KMS-11 (cell line): ENCODE data around the gene BTK.

Source experiments
- H2AFZ ChIP-seq: fragments of 200-600 bp; sonication (generic); 2 replicates; pipeline ENCODE4 v1.6.1; 2016; ENCODE audit warnings: antibody characterized with exemption, mixed run types, low read depth
- H3K27ac ChIP-seq: fragments of 200-600 bp; sonication (generic); 2 replicates; pipeline ENCODE4 v1.6.1; 2016; ENCODE audit warnings: mild to moderate bottlenecking, mixed run types
- H3K27me3 ChIP-seq: fragments of 200-600 bp; sonication (generic); 2 replicates; pipeline ENCODE4 v1.6.1; 2017; ENCODE audit warnings: mild to moderate bottlenecking, low read depth, mixed run types, moderate library complexity; ENCODE audit not compliant: insufficient read depth
- H3K36me3 ChIP-seq: fragments of 200-600 bp; sonication (generic); 2 replicates; pipeline ENCODE4 v1.6.1; 2017; ENCODE audit warnings: mild to moderate bottlenecking, mixed run types; ENCODE audit not compliant: insufficient read depth
- H3K4me1 ChIP-seq: fragments of 200-600 bp; sonication (generic); 2 replicates; pipeline ENCODE4 v1.6.1; 2016; ENCODE audit warnings: mild to moderate bottlenecking, low read depth, mixed run types; ENCODE audit not compliant: poor library complexity, severe bottlenecking
- H3K4me2 ChIP-seq: fragments of 200-600 bp; sonication (generic); 2 replicates; pipeline ENCODE4 v1.7.0; 2016; ENCODE audit warnings: mild to moderate bottlenecking, mixed run types
- H3K4me3 ChIP-seq: fragments of 200-600 bp; sonication (generic); IDR thresholded peaks from 2 replicates; pipeline ENCODE4 v1.6.1; 2017; ENCODE audit warnings: low read depth, low read length, mixed read lengths; ENCODE audit not compliant: insufficient read depth
- H3K79me2 ChIP-seq: fragments of 200-600 bp; sonication (generic); 2 replicates; pipeline ENCODE4 v1.6.1; 2016; ENCODE audit warnings: low read depth, mixed run types; ENCODE audit not compliant: insufficient read depth
- H3K9ac ChIP-seq: fragments of 200-600 bp; sonication (generic); 2 replicates; pipeline ENCODE4 v1.6.1; 2016; ENCODE audit warnings: mild to moderate bottlenecking, mixed run types
- H4K20me1 ChIP-seq: fragments of 200-600 bp; sonication (generic); 2 replicates; pipeline ENCODE4 v1.6.1; 2016; ENCODE audit warnings: mild to moderate bottlenecking, mixed run types; ENCODE audit not compliant: insufficient read depth
- TF ChIP-seq, protein P1 (sequence below): fragments of 200-600 bp; sonication (generic); conservative IDR thresholded peaks from 2 replicates; pipeline ENCODE4 v1.6.1; 2017; ENCODE audit warnings: low read depth, mild to moderate bottlenecking, antibody characterized with exemption, low read length, moderate library complexity, mixed read lengths

Gene BTK

DNA sequence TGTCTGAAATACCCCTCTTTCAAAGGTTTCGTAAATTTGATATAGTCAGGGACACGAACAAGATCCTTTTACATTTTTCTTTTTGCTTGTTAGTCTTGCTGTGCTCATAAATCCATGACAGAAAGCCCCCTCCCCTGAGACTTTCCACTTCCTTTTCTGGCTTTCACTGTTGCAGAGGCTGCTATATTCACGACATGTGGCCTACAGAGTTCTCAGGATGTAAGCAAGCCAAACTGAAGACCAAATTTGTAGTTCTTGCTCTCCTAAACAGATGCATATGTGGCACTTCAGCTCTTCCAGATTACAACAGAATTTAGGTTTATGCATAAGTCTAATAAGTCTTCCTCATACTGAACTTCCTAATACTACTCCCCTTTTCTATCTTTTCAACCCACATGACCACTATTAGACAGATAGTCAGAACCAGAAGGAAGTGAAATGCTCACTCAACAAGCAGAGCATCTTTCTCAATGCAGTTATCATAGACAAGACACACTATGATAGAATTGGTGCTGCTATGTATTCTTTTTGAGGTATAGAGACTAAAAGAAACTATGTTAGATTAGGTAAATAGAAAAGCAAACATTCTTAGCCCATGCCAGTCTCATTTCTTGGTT lies 15.0 kb downstream of the BTK start:
- no peaks in the 10 kb centered on the region for H3K4me1 ChIP-seq
- H3K27me3 ChIP-seq: no peaks in the 10 kb centered on the region
- TF ChIP-seq, protein P1, sequence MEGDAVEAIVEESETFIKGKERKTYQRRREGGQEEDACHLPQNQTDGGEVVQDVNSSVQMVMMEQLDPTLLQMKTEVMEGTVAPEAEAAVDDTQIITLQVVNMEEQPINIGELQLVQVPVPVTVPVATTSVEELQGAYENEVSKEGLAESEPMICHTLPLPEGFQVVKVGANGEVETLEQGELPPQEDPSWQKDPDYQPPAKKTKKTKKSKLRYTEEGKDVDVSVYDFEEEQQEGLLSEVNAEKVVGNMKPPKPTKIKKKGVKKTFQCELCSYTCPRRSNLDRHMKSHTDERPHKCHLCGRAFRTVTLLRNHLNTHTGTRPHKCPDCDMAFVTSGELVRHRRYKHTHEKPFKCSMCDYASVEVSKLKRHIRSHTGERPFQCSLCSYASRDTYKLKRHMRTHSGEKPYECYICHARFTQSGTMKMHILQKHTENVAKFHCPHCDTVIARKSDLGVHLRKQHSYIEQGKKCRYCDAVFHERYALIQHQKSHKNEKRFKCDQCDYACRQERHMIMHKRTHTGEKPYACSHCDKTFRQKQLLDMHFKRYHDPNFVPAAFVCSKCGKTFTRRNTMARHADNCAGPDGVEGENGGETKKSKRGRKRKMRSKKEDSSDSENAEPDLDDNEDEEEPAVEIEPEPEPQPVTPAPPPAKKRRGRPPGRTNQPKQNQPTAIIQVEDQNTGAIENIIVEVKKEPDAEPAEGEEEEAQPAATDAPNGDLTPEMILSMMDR: no peak
- no peaks in the 10 kb centered on the region for H4K20me1 ChIP-seq
- no peak overlapping the region for H3K4me2 ChIP-seq
- H3K36me3 ChIP-seq: no peaks in the 10 kb centered on the region
- no peak overlapping the region for H3K4me3 ChIP-seq
- H2AFZ ChIP-seq: no peak overlapping the region
- H3K79me2 ChIP-seq: no peaks in the 10 kb centered on the region
- no peak overlapping the region for H3K27ac ChIP-seq
- no peak overlapping the region for H3K9ac ChIP-seq

DNA sequence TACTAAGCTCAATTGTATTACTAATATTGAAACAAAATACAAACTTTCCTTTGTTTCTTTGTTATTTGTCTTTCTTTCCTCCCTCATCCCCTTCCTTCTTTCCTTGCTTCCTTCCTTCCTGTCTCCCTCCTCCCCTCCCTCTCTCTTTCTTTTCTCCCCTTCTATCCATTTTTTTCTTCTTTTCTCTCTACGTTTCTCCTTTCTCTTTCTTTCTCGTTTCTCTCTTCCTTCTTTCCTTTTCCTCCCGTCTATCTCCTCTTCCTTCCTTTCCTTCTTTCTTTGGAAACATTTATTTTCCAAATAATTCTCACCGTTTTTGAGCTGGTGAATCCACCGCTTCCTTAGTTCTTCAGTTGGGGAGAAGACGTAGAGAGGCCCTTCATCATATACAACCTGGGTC lies 16.3 kb downstream of the BTK start:
- H3K9ac ChIP-seq: no peak overlapping the region

DNA sequence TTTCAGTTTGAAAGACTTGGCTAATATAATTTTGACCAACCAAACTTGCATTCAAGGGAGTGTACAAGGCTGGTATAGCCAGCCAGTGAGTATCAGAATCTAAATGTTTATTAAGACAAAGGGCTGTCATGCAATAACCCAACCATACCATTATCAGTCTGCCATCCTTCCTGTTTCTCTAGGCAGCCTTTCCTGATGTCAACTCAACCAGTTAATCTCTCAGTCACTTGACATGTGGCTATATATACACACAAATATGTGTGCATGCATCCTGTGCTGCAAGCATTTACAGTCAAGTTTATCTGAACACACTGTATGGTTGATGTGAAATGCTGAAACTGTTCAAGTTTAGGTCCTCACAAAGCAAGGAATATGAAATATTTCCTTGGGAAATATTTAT lies 17.2 kb downstream of the BTK start:
- H3K9ac ChIP-seq: no peak overlapping the region
- TF ChIP-seq, protein P1: no peak

More for the DNA sequence above, 16.3 kb downstream of the BTK start:
- H4K20me1 ChIP-seq: no peaks in the 10 kb centered on the region
- no peaks in the 10 kb centered on the region for H3K27me3 ChIP-seq
- no peak overlapping the region for H3K27ac ChIP-seq
- H3K4me1 ChIP-seq: no peaks in the 10 kb centered on the region
- TF ChIP-seq, protein P1: no peak
- H3K36me3 ChIP-seq: no peaks in the 10 kb centered on the region
- H3K4me2 ChIP-seq: no peak overlapping the region
- H3K4me3 ChIP-seq: no peak overlapping the region
- H2AFZ ChIP-seq: no peak overlapping the region
- H3K79me2 ChIP-seq: no peaks in the 10 kb centered on the region

DNA sequence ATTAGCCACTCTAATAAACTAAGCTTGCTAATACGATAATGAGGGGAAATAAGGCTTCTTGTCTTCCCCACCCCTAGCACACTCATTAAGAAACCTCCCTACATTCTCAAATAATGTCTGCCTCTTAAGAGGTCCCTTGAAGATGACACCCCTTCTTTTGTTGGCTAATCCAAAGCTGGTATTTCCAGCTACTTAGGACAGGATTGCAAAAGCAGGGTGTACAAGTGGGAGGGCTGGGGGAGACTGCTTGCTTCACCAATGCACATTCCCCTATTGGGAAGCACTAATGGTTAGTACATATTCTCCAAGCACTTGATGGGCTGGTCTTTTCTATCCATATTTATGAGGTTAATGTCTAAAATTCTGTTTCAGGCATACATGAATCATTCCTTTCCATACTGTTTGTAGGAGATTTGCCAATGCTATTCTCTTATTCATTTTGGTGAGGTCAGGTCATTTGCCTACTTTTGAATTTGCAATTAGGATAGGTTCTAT lies 20.6 kb downstream of the BTK start:
- H3K4me1 ChIP-seq: no peaks in the 10 kb centered on the region

More for the DNA sequence above, 17.2 kb downstream of the BTK start:
- Histone ChIP-seq H2AFZ (no peak overlapping the region), H3K27me3 (no peaks in the 10 kb centered on the region), H4K20me1 (no peaks in the 10 kb centered on the region), H3K4me1 (no peaks in the 10 kb centered on the region), H3K4me2 (no peak overlapping the region), H3K79me2 (no peaks in the 10 kb centered on the region), H3K4me3 (no peak overlapping the region), H3K36me3 (no peaks in the 10 kb centered on the region), H3K27ac (no peak overlapping the region)

More for the DNA sequence above, 20.6 kb downstream of the BTK start:
- Histone ChIP-seq H3K27ac (no peak overlapping the region), H3K4me2 (no peak overlapping the region), H3K27me3 (no peaks in the 10 kb centered on the region), H2AFZ (no peak overlapping the region), H3K36me3 (no peaks in the 10 kb centered on the region), H3K9ac (no peak overlapping the region), H3K79me2 (no peaks in the 10 kb centered on the region), H3K4me3 (no peak overlapping the region), H4K20me1 (no peaks in the 10 kb centered on the region)
- TF ChIP-seq, protein P1: no peak
